ENCODE data around the gene TMEM8B.

DNA sequence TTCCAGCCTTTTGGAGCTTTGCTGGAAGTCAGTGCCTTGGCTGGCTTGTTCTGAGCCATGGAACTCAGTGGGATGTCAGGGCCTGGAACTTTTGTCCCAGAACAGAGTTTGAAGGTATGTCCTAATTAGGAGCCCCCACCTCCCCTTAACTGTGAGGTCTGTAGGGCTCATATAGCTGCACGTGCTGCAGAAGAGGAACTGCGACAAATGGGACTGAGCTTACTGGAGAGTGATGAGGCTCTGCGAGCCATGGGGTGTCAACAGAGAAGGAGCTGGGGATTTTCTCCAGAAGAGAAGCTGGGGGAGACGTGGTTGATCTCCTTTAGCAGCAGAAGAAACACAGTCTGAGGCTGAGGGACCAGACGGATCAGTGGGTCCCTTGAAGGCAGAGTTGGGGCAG is 10.9 kb downstream of the TMEM8B start:
- TF ChIP-seq, protein P1, sequence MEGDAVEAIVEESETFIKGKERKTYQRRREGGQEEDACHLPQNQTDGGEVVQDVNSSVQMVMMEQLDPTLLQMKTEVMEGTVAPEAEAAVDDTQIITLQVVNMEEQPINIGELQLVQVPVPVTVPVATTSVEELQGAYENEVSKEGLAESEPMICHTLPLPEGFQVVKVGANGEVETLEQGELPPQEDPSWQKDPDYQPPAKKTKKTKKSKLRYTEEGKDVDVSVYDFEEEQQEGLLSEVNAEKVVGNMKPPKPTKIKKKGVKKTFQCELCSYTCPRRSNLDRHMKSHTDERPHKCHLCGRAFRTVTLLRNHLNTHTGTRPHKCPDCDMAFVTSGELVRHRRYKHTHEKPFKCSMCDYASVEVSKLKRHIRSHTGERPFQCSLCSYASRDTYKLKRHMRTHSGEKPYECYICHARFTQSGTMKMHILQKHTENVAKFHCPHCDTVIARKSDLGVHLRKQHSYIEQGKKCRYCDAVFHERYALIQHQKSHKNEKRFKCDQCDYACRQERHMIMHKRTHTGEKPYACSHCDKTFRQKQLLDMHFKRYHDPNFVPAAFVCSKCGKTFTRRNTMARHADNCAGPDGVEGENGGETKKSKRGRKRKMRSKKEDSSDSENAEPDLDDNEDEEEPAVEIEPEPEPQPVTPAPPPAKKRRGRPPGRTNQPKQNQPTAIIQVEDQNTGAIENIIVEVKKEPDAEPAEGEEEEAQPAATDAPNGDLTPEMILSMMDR (IDR thresholded peaks at IDR 0.05; ENCODE audit: low read depth, low read length, poor library complexity, severe bottlenecking) = no peak
- no peak for TF ChIP-seq EZH2phosphoT487 (IDR thresholded peaks at IDR 0.05; ENCODE audit: borderline replicate concordance, low read length)

Data from DOHH2 (cell line).